ENCODE data around the gene FAM227B. TPM values are rescaled to one million over a fixed set of nuclear protein-coding genes. Genes with fewer than 3 reads are reported as not detected.

FAM227B gene
- total and polyA plus RNA-seq, 10 donors, result 4.1 to 7.5 (median 5.2) TPM

DNA sequence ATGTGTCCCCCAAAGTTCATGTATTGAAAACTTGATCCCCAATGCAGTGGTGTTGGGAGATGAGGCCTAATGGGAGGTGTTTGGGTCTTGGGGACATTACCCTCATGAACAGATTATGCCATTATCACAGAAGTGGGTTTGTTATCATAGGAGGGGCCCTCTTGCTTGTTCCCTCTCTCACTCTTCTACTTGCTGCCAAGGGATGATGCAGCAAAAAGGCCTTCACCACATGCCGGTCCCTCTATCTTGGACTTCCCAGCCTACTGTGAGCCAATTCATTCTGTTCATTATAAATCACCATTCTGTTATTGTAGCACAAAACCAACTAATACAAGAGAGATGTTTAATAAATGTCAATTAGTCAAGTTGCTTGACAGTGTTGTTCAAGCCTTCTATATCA lies 47.2 kb downstream of the FAM227B start:
- Histone ChIP-seq H3K36me3 (peaks cover 0 to 42% (median 2%) of the 10 kb centered on the region in 6 donors), H3K27ac (no peak overlapping the region), H3K9me3 (peaks cover 0 to 50% (median 28%) of the 10 kb centered on the region in 8 donors), H3K27me3 (replicated peaks in 1 of 7) (no peaks in the 10 kb centered on the region), H3K4me3 (no peak overlapping the region), H3K4me1 (no peaks in the 10 kb centered on the region)
- no peak for DNase-seq
- no peak for TF ChIP-seq POLR2A (IDR thresholded peaks at IDR 0.05)
- TF ChIP-seq, protein P1, sequence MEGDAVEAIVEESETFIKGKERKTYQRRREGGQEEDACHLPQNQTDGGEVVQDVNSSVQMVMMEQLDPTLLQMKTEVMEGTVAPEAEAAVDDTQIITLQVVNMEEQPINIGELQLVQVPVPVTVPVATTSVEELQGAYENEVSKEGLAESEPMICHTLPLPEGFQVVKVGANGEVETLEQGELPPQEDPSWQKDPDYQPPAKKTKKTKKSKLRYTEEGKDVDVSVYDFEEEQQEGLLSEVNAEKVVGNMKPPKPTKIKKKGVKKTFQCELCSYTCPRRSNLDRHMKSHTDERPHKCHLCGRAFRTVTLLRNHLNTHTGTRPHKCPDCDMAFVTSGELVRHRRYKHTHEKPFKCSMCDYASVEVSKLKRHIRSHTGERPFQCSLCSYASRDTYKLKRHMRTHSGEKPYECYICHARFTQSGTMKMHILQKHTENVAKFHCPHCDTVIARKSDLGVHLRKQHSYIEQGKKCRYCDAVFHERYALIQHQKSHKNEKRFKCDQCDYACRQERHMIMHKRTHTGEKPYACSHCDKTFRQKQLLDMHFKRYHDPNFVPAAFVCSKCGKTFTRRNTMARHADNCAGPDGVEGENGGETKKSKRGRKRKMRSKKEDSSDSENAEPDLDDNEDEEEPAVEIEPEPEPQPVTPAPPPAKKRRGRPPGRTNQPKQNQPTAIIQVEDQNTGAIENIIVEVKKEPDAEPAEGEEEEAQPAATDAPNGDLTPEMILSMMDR (IDR thresholded peaks at IDR 0.05 in 8 of 11, conservative IDR thresholded peaks at IDR 0.05 in 3 of 11), result no peak
- TF ChIP-seq POLR2AphosphoS5 (IDR thresholded peaks at IDR 0.05), result no peak
- intact Hi-C loops (cut with DNase I; ENCODE audit: low total_unique reads), result no loop called here
- WGBS, 5 donors, result 76 to 100% (median 88%) methylated on average over 1 of the region's 1 CpG

DNA sequence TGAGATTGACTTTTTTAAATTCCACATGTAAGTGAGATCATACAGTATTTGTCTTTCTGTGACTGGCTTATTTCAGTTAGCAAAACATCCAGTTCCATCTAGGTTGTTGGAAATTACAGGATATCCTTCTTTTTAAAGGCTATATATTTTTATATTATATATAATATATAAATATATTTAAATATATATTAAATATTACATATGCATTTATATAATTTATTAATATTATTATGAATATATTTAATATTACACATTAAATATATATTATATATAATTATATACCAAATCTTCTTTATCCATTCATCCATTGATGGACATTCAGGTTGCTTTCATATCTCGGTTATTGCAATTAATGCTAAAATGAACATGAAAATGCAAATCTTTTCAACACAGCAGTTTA lies 49.9 kb downstream of the FAM227B start:
- 97 to 100% (median 98%) methylated on average over 1 of the region's 1 CpG for WGBS, 5 donors
- Histone ChIP-seq H3K4me1 (no peaks in the 10 kb centered on the region), H3K36me3 (peaks cover 0 to 18% (median 0%) of the 10 kb centered on the region in 6 donors), H3K27ac (no peak overlapping the region), H3K9me3 (peaks cover 0 to 52% (median 28%) of the 10 kb centered on the region in 8 donors), H3K27me3 (replicated peaks in 1 of 7) (no peaks in the 10 kb centered on the region), H3K4me3 (no peak overlapping the region)
- no peak for DNase-seq
- no peak for TF ChIP-seq POLR2A (IDR thresholded peaks at IDR 0.05)
- intact Hi-C loops (cut with DNase I; ENCODE audit: low total_unique reads), result no loop called here

DNA sequence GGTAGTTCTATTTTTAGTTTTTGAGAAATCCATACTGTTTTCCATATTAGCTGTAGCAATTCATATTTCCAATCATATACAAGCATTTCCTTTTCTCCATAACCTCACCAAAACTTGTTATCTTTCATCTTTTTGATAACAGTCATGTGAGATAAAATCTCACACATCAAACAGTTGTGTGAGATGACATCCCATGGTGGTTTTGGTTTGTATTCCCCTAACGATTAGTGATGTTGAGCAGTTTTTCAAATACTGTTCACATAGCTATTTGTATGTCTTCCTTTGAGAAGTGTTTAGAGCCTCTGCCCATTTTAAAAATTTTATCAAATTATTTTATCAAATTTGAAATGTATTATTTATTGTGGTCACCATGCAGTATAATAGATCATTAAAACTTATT lies 50.4 kb downstream of the FAM227B start:
- DNase-seq, result no peak
- Histone ChIP-seq H3K4me1 (no peaks in the 10 kb centered on the region), H3K27ac (no peak overlapping the region), H3K36me3 (peaks cover 0 to 17% (median 0%) of the 10 kb centered on the region in 6 donors), H3K4me3 (no peak overlapping the region), H3K27me3 (replicated peaks in 1 of 7) (no peaks in the 10 kb centered on the region), H3K9me3 (peaks cover 0 to 52% (median 28%) of the 10 kb centered on the region in 8 donors)
- WGBS, 5 donors, result 23 to 64% (median 56%) methylated on average over 1 of the region's 1 CpG
- TF ChIP-seq POLR2A (IDR thresholded peaks at IDR 0.05), result no peak
- TF ChIP-seq, protein P1 (IDR thresholded peaks at IDR 0.05 in 8 of 11, conservative IDR thresholded peaks at IDR 0.05 in 3 of 11), result no peak
- no peak for TF ChIP-seq POLR2AphosphoS5 (IDR thresholded peaks at IDR 0.05)
- intact Hi-C loops (cut with DNase I; ENCODE audit: low total_unique reads), result no loop called here

DNA sequence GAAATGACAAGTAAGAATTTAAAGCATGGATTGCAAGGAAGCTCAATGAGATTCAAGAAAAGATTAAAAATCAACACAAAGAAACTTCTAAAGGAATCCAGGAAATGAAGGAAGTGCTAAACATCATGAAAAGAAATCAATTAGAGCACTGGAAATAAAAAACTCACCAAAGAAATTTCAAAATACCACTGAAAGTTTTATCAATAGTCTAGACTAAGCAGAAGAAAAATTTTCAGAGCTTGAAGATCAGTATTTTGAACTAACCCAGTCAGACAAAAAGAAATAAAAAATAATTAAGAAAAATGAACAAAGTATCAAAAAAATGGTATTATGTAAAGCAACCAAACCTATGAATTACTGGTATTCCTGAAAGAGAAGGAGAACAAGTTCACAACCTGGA lies 60.6 kb downstream of the FAM227B start:
- peaks cover 0 to 91% (median 65%) of the 10 kb centered on the region in 8 donors for H3K9me3 ChIP-seq
- H3K27me3 ChIP-seq (replicated peaks in 1 of 7), result no peaks in the 10 kb centered on the region
- DNase-seq, result no peak
- H3K4me1 ChIP-seq, result no peaks in the 10 kb centered on the region
- TF ChIP-seq, protein P1 (IDR thresholded peaks at IDR 0.05 in 8 of 11, conservative IDR thresholded peaks at IDR 0.05 in 3 of 11), result no peak
- TF ChIP-seq POLR2AphosphoS5 (IDR thresholded peaks at IDR 0.05), result no peak
- TF ChIP-seq POLR2A (IDR thresholded peaks at IDR 0.05), result no peak
- H3K36me3 ChIP-seq, result no peaks in the 10 kb centered on the region
- H3K27ac ChIP-seq, result no peak overlapping the region
- intact Hi-C loops (cut with DNase I; ENCODE audit: low total_unique reads), result no loop called here
- H3K4me3 ChIP-seq, result no peak overlapping the region

DNA sequence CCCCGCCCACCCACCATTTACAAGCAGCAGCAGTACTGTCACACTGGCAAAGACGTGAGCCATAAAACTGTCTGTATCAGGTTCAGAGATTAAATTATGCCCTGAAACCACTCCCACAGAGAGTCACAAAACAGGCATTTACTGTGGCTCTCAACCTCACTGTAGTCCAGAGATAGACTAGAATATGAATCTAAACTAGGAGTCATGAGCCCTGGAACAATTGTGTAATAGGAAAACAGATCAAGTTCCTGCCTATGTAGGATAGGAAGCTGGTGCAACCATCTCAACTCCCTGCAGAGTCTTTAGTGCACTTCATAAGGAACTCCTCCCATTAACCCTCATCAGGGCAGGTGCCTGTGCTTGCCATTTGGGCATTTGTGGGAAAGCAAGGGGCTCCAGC lies 61.7 kb downstream of the FAM227B start:
- WGBS, 5 donors, result 79 to 94% (median 85%) methylated on average over 2 of the region's 2 CpGs
- Histone ChIP-seq H3K27me3 (replicated peaks in 1 of 7) (no peaks in the 10 kb centered on the region), H3K27ac (no peak overlapping the region), H3K36me3 (no peaks in the 10 kb centered on the region), H3K4me1 (no peaks in the 10 kb centered on the region), H3K4me3 (no peak overlapping the region), H3K9me3 (peaks cover 0 to 91% (median 69%) of the 10 kb centered on the region in 8 donors)
- TF ChIP-seq, protein P1 (IDR thresholded peaks at IDR 0.05 in 8 of 11, conservative IDR thresholded peaks at IDR 0.05 in 3 of 11), result no peak
- DNase-seq, result no peak
- intact Hi-C loops (cut with DNase I; ENCODE audit: low total_unique reads), result no loop called here

All from spleen (tissue), 11 donors.